NOMO-1 treated with dmso at 0.1 percent for 144 hours (cell line): ENCODE data around the gene ABHD10.

Source experiments
- DNase-seq: peaks from one replicate; lab custom pipeline; 2025; ENCODE audit not compliant: unreplicated experiment; lab: John Stamatoyannopoulos, UW

The ABHD10 gene

DNA sequence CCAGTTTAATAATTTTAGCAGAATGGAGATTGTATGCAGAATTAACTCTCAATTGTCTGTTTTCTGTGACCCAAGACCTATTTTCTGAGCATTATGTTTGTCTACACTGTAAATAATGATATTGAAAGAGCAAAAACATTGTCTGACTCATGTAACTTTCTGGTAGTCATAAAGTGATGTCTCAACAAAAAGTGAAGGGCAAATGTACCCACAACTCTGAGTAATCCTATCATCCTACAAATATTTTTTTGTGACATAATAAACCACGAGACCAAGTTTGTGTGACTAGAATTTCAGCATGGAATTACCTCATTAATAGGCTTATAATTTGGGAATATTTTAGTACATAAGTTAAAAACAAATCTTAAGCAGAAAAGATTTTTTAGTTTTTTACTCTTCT is 15.4 kb upstream of the ABHD10 start:
- DNase-seq: no peak

DNA sequence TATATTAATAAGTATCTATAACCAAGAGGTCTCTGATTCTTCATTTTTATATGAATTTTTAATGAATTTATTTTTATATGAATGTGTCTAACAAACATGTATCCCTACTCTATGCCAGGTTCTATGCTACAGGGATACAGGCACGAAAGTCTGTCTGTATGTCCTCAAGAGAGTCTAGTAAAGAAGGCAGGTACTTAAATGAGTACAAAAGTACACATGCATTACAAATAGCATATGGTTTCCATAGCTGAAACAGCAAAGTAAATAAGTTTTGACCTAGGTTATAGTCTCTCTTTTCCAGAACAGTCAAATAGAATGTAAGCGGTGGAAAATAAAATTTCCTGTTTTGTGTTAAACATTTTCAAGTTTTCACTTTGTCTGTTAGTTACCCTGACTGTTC is 13.3 kb upstream of the ABHD10 start:
- DNase-seq: no peak

DNA sequence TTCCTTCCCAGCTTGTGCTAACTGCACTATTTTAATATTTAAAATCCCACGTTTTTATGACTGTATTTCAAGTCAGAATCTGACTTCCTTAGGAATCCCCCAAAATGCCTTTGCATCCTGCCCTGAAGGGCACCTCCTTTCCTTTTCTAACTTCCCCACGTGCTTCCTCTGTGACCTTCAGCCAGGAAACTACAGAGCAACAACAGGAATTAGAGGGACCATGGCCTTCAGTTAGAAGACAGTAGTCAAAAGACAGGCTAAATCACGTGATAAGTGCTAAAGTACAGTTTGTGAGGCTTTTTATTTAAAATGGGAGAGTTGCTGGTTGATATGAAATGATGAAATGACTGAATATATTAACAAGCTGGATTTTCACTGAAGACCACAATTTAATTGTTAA is 11.8 kb upstream of the ABHD10 start:
- DNase-seq: no peak

DNA sequence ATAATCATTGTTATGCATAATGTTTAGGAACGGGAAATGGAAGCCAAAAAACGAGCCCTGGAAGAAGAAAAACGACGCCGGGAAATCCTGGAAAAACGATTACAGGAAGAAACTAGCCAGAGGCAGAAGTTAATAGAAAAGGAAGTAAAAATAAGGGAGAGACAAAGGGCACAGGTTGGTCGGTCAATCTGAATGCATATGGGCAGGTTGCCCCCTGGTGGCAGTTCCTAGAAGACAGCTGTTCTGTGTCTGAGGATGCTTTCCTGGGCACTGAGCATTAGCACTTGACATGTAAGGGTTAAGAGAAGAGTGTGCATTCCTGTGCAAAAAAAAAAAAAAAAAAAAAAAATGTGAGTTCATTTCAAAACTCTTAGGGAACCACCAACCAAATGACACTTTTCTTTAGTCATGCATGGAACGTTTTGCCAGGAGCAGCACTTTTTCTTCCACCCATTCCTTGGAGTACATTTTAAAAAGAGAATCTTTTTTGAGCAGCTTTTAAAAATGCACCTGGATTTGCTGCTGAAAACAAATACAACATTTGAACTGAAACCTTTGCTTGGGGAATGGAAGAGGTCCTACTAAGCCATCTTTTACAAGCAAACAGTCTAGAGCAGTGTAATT is 11.1 kb upstream of the ABHD10 start:
- peak; percentile 41 for DNase-seq

DNA sequence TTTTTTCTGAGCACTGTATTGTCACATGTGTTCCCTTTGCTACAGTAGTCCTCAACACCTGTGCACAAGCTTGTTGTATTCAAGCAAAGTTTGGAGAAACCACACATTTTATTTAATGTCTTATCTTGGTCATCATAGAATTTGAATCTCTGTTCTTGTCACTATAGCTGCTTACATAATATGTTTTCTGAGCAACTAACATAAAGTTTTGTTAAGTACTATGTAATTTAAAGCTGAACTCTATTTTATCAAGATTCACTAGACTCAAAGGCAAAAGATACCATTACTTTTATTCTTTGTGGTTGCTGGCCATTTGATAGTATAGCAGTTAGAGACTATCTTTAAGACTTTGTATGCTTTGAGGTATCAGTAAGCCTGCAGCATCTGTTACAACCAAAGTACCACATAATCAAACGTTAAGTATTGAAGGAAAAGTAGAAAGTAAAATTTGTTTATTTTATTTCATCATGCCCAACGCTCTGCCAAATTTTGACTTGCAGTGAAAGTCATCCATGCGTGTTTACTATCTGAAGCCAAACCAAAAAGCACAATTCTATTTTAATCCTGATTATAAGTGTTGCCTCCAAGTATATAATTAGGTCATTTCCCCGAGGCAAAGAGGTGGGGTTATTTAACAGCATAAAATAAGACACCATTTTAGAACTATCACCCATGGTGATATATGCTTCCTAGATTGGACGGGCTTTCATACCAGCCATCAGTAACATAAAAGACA is 10.3 kb upstream of the ABHD10 start:
- DNase-seq: no peak

DNA sequence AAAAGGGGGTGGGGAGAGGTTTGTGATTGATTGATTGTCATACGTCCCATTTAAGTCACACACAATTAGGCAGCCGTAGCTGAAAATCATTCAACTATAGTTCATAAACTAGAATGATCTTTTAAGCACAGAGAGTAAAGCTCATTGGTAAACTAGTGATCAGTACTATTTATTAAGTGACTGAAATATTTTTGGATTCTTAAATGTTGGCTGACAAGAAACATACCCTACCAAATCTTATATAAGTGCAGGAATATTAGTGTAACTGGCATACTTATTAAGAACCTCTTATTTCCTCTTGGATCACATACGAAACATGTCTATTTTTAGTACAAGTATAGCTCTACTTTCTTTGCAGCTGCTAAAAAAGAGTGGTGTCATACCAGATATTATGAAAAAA is 8.4 kb upstream of the ABHD10 start:
- DNase-seq: no peak

DNA sequence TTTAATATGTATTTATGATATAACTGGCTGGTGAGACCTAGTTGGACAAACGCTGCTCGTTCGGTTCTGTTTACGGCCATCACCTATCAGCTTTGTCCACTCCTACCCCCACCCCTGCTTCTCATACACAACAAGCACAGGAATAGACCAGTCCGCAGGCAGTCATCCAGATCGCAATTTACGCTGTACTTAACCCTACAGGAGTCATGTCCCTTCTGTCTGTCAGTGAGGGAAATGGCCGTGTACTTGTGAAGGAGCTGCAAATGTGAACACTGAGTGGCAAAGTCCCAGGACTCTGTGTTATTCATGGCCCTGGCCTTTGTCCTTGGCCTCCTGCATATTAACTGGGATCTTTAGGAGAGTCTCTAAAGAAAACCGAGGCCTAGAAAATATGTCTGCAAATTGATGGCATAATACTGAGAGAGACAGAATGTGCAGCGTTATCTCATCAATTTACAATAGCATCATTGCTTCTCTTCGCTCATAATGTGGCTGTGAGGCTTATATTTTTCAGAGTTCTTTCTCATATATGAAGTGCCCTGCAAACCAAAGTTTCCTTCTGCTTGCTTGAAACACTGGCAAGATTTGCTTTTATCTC is 7.2 kb upstream of the ABHD10 start:
- no peak for DNase-seq

DNA sequence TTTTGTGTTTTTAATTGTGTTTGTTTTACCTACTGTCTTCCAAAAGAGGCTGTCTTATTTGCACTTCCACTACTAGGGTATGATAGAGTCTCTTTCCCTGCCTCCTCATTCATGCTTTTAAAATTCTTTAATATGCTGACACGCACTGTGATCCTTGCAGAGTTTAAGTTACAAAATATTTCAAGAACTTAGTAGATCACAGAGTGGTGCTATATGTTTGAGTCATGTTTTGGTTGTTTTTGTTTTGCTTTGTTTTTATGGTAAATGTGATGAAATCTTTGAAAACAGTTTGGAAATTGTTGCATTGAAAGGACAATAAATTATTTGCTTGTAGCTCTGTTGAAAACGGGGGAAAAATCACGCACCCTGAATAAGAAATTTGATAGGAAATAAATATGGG is 5.9 kb upstream of the ABHD10 start:
- DNase-seq: no peak

DNA sequence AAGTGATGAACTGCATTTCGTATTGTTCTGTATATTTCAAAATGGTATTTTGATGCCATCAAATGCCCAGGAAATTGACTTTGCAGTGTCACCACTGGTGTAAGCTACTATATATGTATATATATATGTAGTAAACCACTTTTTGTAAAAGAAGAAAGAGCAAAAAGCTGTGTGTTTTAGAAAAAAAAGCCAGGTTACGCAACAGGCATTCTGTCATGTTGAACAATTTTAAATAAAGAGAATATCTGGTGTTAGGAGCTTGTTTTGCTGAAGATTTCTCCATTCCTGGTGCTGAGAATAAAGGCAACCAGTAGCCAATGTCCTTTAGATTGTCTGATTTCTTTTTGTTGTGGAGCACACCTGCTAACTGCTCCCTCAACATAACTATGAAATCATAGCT is 3.7 kb upstream of the ABHD10 start:
- DNase-seq: no peak

DNA sequence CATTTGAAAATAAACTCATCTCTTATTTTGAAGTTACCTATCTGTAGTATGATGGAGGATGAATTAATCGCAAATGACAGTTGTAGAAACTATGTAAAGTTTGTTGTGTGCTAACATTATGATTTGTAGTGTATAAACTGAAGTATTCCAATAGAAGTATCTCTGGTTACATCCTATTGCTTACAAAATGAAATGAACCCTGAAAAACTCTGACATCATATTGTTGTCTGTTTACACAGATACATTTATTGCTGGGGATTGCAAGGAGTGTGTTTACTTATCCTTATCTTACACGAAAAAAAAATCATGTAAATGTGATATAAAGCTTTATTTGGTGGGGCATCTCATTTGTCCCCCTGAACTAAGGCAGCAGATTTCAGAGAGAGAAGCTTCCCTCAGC is 2.6 kb upstream of the ABHD10 start:
- DNase-seq: no peak

DNA sequence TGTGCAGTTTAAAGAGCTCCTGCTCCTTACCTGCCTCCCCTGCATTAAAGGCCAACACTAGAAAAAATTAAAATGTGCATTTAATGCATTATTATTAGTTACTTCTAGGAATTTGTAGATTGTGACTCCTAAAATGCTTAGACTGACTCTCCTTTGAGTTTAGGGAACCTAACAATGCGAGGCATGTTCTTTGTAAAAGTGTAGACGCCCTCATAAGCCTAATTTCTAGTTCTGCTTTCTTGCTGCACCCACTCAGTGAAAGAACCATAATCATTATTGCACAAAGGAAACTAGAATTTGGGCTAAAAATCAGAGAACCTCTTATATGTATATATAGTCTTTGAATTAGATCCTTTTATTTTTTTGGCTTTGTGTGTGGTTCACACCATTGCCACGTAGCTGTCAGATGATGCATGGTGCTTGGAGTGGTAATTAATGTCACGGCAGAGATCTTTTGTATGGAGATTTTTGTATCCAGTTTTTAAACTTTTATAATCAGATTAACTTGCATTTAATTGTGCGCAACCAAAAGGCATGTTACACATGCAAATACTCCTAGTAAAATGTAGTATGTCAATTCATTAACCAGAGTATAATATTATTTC is 710 bp downstream of the ABHD10 start:
- DNase-seq: peak; percentile 60

DNA sequence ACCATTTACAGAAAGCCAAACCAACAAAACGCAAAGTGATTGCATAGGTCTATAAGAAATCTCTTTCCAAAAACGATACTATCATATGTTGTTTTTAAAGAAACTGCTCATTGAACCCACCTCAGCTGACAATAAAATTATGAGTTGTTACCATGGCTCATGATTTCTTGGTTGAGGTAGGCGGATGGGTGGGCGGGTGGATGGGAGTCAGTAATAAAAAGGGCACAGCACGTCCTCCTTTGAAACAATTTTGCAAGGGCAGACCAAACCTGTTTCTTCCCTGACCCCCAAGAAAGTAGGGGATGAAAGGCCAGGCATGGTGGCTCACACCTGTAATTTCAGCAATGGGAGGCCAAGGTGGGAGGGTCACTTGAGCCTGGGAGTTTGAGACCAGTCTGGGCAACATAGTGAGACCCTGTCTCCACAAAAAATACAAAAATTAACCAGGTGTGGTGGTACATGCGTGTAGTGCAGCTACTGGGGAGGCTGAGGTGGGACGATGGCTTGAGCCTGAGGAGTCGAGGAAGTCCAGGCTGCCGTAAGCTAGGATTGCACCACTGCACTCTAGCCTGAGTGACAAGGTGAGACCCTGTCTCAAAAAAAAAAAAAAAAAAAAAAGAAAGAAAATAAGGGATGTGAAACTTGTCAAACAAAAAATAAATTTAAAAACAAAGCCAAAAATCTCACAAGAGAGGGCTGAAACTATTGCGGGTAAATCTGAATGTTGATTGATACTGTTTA is 2.1 kb downstream of the ABHD10 start:
- no peak for DNase-seq

DNA sequence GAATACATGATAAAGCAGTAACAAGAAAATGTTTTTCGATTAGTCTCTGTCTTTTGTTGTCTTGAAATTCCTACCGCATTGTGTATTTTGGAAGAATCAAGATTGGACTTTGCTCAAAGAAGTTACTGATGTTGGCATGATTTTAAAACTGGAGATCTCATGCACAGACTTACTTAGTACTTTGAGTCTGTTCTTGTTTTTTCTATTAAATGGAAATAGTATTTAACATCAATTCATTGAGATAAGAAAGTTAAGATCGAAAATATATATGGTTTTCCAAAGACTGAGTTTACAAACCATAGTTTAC is 2.6 kb downstream of the ABHD10 start:
- DNase-seq: no peak

DNA sequence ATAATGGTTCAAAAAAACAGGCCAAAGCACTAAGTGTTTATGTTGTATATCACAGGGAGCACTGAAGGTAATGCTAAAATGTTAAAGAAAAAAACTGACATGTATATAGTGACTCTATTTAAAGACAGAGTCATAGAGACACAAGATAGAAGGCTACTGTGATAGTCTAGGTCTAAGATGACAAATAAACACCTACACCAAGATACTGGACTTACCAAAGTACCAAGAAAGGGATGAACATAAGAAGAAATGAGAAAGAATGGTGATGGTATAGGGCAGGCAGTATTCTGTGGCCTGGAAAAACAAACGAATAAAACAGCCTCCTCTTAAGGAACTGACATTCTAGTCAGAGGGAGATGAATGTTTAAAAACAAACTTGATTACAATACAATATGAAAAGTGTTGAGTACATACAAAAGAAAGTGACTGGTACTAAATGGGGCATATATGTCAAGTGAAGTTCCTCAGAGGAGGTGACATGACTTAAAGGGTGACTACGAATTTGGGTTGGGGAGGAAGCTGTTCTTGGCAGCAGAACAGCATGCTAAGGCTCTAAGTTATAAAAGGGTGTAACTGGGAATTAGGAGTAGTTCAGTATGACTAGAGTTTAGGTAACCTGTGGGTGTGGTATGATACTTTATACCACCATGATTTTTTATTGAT is 5.9 kb downstream of the ABHD10 start:
- no peak for DNase-seq

DNA sequence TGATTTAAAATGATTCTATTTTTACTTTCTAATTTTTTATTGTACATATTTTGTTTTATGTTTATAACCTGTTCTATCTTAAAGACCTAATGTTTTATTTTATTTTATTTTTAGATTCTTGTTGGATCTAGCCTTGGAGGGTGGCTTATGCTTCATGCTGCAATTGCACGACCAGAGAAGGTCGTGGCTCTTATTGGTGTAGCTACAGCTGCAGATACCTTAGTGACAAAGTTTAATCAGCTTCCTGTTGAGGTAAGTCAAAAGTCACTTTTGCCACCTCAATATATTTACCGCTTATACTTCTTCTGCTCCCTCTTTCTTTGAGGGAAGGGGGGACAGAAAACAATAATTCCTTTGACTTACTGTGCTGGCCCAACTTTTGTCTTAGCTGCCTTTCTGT is 8.0 kb downstream of the ABHD10 start:
- DNase-seq: no peak

DNA sequence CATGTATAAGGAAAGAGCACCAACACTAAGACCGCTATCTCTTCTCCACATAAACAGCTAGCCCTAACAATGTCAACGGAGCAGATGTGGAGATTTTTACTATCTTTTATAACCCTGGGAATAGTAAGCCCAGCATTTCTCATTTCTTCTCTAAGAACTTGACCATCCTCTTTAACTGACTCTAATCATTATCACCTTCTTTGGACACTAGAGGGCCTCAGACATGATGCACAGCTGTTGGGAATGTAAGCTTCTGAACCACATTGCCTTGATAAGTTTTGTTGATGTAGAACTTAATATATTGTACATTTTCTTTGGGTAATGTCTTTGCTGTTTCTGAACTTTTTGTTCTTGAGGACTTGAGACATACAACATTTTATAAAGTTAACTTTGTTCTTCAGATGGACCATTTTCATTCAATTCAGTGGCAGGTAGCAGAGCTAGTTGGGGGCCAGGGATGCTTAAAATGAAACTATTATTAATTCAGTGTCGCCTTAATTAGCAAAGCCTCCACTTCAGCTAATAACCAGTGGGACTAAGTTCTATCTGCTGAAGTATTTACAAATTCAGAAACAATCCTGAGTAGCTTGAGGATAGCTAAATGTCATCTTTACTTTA is 10.3 kb downstream of the ABHD10 start:
- DNase-seq: no peak

DNA sequence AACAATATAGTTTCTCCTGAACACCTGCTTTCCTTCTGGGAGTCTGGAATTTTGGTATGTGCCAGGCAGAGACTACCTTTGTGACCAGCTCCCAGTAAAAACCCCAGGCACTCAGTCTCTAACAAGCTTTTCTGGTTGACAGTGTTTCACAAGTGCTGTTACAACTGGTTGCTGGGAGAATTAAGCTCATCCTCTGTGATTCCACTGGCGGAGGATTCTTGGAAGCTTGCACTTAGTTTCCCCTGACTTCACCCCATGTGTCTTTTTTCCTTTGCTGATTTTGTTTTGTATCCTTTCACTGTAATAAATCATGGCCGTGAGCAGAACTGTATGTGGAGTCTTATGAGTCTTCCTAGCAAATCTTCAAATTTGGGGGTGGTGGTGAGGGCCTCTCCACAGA is 14.2 kb downstream of the ABHD10 start:
- DNase-seq: no peak

DNA sequence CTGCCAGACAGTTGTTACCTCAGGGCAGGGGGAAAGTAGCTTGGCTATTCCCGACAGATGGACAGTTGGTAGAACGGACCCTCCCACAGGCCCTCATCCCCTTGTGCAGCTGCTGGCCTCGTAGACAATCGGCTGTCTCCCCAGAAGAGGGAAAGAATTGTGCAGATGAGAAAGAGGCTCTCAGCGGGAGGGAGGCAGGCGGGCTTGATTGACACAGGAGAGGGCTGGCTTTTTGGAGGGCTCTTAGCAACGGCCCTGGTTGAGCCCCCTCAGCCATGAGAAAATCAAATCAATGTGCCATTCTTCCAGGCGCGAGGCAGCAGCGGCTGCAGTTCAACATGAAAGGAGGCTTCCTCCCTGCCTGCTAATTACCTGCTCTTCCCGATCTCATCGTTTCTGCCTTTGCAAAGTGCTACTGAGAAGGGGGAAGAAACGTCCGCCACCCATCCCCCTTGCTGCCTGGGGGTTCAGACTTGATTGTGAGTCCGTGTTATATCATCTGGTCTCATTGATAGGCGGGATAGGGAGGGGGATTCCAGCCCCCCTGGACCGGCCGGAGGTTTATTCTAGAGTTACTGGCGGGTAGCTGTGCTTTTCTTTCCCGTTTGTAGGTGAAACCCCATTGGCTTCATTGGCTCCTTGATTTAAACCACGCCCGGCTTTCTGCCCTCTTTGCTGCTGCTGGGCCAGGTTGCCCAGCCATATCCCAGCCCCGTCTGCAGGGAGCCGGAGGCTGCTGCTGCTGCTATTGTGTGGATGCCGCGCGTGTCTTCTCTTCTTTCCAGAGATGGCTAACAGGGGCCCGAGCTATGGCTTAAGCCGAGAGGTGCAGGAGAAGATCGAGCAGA is 20.0 kb downstream of the ABHD10 start, which contains the start of gene TAGLN3:
Gene TAGLN3 (plus strand): TSS at position 287 of the 848 bp plus-strand sequence. CDS start 501 bp downstream, at position 788.
- DNase-seq: no peak

DNA sequence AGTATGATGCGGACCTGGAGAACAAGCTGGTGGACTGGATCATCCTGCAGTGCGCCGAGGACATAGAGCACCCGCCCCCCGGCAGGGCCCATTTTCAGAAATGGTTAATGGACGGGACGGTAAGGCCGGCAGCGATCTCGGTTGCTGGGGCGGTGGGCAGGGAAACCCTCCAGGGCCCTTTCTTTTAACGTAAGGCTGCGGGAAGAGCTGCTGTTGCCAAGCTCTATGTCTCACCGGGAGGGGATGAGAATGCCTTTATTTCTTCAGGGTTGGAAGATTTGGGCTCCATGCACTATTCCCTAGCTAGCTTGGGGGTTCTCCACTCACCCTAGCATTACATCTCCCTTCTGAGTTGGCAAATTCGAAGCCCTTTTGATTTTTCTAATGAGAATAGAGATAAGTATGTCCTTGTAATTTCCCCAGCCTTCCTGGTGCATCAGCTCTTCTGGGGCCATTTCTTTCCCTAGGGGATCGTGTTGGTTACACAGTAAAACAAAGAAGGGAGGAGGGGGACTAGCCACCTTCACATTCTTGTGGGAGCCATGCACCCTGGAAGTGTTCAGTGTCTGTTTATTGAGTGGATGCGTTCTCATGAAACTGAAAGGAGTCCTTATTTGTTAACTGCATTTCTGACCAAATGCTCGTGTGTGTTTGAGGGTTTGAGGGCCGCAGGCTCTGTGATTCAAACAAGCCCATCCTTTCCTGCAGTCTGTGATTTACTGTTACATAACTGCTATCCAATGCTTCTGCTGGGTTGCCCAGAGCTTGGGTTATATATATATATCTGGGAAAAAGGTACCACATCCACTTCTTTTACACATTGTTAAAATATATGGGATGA is 20.9 kb downstream of the ABHD10 start:
- no peak for DNase-seq
